Measurements from ENCODE around the gene PCK2.
A peak's percentile ranks its signal among the peaks of the same experiment; 100 is the strongest.

Gene PCK2

DNA sequence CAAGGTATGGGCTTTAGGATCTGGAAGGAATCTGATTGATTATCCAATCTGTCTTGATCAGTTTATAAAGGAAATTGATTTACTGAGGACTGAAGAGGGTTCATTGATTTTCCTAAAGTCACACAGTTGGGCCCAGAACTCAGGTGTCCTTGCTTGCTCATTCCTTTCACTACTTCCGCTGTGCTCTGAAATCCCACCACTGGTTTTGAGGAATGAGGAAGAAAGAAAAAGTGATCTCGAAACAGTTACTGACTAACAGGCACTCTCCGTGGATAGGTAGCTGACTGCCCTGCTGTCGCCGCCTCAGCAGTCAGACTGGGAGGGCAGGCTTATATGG, 36.2 kb downstream of the PCK2 start, which contains the start of gene FITM1:
Gene FITM1 (plus strand): TSS at position 280 of the 337 bp plus-strand sequence. CDS start 905 bp downstream, outside the sequence.
- Histone ChIP-seq H3K9ac (no peak within 1 kb of the TSS), H3K27ac (peak within 1 kb of the TSS; percentile 11), H3K36me3 (ENCODE audit: control insufficient read depth, insufficient read depth, low read length) (no peaks in the 10 kb centered on the region), H3K9me3 (ENCODE audit: control insufficient read depth, low read length) (no peaks in the 10 kb centered on the region), H3K4me1 (no peaks in the 10 kb centered on the region), H3K27me3 (ENCODE audit: control insufficient read depth, insufficient read depth, low read length) (no peaks in the 10 kb centered on the region), H3K4me3 (ENCODE audit: low read depth, low read length) (no peak within 1 kb of the TSS), H3K79me2 (no peaks in the 10 kb centered on the region), H2AFZ (no peak within 1 kb of the TSS), H3K4me2 (ENCODE audit: low read length) (no peak within 1 kb of the TSS)
- TF ChIP-seq, protein P1, sequence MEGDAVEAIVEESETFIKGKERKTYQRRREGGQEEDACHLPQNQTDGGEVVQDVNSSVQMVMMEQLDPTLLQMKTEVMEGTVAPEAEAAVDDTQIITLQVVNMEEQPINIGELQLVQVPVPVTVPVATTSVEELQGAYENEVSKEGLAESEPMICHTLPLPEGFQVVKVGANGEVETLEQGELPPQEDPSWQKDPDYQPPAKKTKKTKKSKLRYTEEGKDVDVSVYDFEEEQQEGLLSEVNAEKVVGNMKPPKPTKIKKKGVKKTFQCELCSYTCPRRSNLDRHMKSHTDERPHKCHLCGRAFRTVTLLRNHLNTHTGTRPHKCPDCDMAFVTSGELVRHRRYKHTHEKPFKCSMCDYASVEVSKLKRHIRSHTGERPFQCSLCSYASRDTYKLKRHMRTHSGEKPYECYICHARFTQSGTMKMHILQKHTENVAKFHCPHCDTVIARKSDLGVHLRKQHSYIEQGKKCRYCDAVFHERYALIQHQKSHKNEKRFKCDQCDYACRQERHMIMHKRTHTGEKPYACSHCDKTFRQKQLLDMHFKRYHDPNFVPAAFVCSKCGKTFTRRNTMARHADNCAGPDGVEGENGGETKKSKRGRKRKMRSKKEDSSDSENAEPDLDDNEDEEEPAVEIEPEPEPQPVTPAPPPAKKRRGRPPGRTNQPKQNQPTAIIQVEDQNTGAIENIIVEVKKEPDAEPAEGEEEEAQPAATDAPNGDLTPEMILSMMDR (IDR thresholded peaks at IDR 0.05): no peak

DNA sequence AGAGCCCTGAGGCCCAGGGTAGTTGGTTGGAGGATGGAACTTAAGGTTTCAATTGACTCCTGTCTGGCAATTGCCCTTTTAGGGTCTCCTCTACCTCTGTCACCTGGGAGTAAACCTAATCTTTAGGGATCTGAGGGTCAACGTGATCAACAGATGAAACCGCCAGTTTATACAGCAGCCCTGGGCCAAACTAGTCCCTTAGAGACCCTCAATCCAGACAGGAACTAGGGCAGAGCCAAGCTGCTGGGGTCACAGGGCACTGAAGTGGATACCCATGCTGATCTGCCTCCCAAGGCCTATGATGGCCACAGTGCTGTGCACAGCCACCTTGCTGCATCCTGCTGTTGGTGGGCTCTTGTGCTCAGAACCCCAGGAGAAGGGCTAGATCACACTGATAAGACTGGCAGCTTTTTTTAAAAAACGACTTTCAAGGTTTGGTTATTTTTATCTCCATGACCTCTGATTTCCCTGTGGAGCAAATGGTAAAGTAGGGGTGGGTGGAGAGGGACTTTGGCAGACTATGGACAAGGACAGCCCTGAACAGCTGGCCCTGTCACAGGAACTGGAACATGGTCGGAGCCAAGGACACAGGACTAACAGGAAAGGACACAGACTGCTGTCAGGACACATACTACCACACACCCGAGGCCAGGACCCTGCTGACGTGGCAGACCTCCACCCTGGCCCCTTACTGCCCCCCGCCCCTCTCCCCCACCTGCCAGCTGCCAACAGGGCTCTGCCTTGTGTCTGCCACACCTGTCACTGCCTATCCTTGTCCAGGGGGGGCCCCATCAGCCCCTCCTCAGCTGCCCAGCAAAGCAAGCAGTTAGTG, 36.8 kb downstream of the PCK2 start:
- Histone ChIP-seq H3K79me2 (no peaks in the 10 kb centered on the region), H3K4me2 (ENCODE audit: low read length) (no peak overlapping the region), H2AFZ (no peak overlapping the region), H3K27me3 (ENCODE audit: control insufficient read depth, insufficient read depth, low read length) (no peaks in the 10 kb centered on the region), H3K36me3 (ENCODE audit: control insufficient read depth, insufficient read depth, low read length) (no peaks in the 10 kb centered on the region), H3K9me3 (ENCODE audit: control insufficient read depth, low read length) (no peaks in the 10 kb centered on the region), H3K9ac (no peak overlapping the region), H3K4me1 (no peaks in the 10 kb centered on the region), H3K27ac (peak overlapping the region; percentile 11), H3K4me3 (ENCODE audit: low read depth, low read length) (no peak overlapping the region)
- TF ChIP-seq, protein P1 (IDR thresholded peaks at IDR 0.05): no peak

DNA sequence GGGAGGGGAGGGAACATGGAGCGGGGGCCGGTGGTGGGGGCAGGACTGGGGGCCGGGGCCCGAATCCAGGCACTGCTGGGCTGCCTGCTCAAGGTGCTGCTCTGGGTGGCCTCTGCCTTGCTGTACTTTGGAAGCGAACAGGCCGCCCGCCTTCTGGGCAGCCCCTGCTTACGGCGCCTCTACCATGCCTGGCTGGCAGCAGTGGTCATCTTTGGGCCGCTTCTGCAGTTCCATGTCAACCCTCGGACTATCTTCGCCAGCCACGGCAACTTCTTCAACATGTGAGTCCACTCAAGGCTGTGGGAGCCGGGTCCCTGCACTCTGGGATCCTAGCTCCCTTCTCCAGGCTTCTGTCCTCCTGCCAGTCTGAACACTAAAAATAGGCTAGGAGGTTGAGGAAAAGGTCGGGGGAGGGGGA, 37.4 kb downstream of the PCK2 start:
- H3K79me2 ChIP-seq: no peaks in the 10 kb centered on the region
- no peaks in the 10 kb centered on the region for H3K27me3 ChIP-seq (ENCODE audit: control insufficient read depth, insufficient read depth, low read length)
- no peaks in the 10 kb centered on the region for H3K36me3 ChIP-seq (ENCODE audit: control insufficient read depth, insufficient read depth, low read length)
- no peak overlapping the region for H3K9ac ChIP-seq
- no peak overlapping the region for H3K4me3 ChIP-seq (ENCODE audit: low read depth, low read length)
- H3K27ac ChIP-seq: peak overlapping the region; percentile 11
- no peak overlapping the region for H2AFZ ChIP-seq
- TF ChIP-seq, protein P1 (IDR thresholded peaks at IDR 0.05): no peak
- no peaks in the 10 kb centered on the region for H3K4me1 ChIP-seq
- no peaks in the 10 kb centered on the region for H3K9me3 ChIP-seq (ENCODE audit: control insufficient read depth, low read length)
- H3K4me2 ChIP-seq (ENCODE audit: low read length): no peak overlapping the region

DNA sequence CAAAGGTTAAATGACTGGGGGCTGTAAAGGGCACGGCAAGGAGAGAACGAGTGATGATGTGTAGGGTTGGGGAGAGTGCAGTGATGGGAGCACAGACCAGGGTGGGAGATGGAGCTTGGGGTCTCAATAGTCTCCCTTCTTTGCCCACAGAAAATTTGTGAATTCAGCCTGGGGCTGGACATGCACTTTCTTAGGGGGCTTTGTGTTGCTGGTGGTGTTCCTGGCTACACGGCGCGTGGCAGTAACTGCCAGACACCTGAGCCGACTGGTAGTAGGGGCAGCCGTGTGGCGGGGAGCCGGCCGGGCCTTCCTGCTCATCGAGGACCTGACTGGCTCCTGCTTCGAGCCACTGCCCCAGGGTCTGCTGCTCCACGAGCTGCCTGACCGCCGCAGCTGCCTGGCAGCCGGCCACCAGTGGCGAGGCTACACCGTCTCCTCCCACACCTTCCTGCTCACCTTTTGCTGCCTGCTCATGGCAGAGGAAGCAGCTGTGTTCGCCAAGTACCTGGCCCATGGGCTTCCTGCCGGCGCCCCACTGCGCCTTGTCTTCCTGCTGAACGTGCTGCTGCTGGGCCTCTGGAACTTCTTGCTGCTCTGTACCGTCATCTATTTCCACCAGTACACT, 38.1 kb downstream of the PCK2 start:
- Histone ChIP-seq H3K36me3 (ENCODE audit: control insufficient read depth, insufficient read depth, low read length) (no peaks in the 10 kb centered on the region), H2AFZ (no peak overlapping the region), H3K27me3 (ENCODE audit: control insufficient read depth, insufficient read depth, low read length) (no peaks in the 10 kb centered on the region), H3K4me2 (ENCODE audit: low read length) (no peak overlapping the region), H3K27ac (no peak overlapping the region), H3K79me2 (no peaks in the 10 kb centered on the region), H3K4me1 (no peaks in the 10 kb centered on the region), H3K9me3 (ENCODE audit: control insufficient read depth, low read length) (no peaks in the 10 kb centered on the region), H3K4me3 (ENCODE audit: low read depth, low read length) (no peak overlapping the region), H3K9ac (no peak overlapping the region)
- TF ChIP-seq, protein P1 (IDR thresholded peaks at IDR 0.05): no peak

Data from parathyroid adenoma (tissue), 2 donors.